Neutrophil (primary cell): Measurements from ENCODE around the gene PC.

Source experiments
- H3K27ac ChIP-seq: fragments of 200-600 bp; sonication (generic); 2 replicates; pipeline ENCODE4 v1.5.1; 2016; ENCODE audit warnings: mild to moderate bottlenecking, moderate library complexity
- H3K27me3 ChIP-seq: fragments of 200-600 bp; sonication (generic); 2 replicates; pipeline ENCODE4 v1.6.0; 2016; ENCODE audit warnings: mild to moderate bottlenecking
- H3K36me3 ChIP-seq: fragments of 200-600 bp; sonication (generic); 2 replicates; pipeline ENCODE4 v1.5.1; 2017
- H3K4me1 ChIP-seq, 2 experiments: fragments of 200-600 bp in 1 of 2; sonication (generic) in 1 of 2; 1 replicate in 1 of 2; 2 replicates in 1 of 2; pipeline versions ENCODE4 v1.5.1 to v1.6.1; 2013 to 2016; ENCODE audit warnings: low read depth in 1 of 2, low read length in 1 of 2, mild to moderate bottlenecking in 1 of 2, moderate library complexity in 1 of 2; ENCODE audit not compliant: control insufficient read depth in 1 of 2, insufficient read depth in 1 of 2
- H3K4me3 ChIP-seq, 2 experiments: fragments of 200-600 bp in 1 of 2; sonication (generic) in 1 of 2; 1 replicate in 1 of 2; 2 replicates in 1 of 2; pipeline ENCODE4 v1.5.1; 2013 to 2016; ENCODE audit warnings: low read depth in 1 of 2, low read length in 1 of 2, mild to moderate bottlenecking in 1 of 2, moderate library complexity in 1 of 2
- H3K9me3 ChIP-seq: fragments of 200-600 bp; sonication (generic); 2 replicates; pipeline ENCODE4 v1.5.1; 2016
- TF ChIP-seq, protein P1 (sequence below): fragments of 200-600 bp; sonication (generic); IDR thresholded peaks from 2 replicates; pipeline ENCODE4 v1.5.1; 2016; ENCODE audit warnings: antibody characterized with exemption

PC gene

DNA sequence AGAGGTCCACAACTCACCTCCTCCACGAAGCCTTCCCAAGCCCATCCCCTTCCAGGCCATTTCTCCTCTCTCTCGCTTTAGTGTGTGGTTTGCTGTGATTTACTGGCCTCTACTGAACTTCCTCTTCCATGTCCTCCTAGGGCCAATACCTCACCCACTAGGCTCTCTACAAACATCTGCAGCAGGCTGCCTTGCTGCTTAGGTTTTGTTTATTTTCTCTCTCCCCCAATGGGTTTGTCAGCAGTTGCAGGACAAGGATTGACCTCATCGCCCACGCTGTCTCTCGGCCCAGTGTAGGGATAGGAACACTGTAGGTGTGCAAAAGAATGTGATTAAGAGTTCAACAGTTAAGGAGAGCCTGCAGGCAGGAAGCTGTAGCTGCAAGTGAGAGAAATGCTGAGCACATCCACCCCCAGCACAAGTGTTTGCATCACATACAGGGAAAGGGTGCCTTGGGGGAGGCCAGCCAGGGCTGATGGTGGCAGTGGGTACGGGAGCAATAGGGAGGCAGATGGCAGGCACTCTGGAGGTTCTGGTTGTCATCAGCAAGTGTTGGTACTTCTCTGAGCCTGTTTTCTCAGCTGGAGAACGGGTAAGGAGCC, 1.4 kb downstream of the PC start:
- Histone ChIP-seq H3K9me3 (peaks cover 3% of the 10 kb centered on the region), H3K27ac (no peak overlapping the region), H3K4me3 (no peak overlapping the region), H3K36me3 (no peaks in the 10 kb centered on the region), H3K27me3 (peaks cover 62% of the 10 kb centered on the region), H3K4me1 (peaks cover 9 to 10% of the 10 kb centered on the region in 2 experiments)
- TF ChIP-seq, protein P1, sequence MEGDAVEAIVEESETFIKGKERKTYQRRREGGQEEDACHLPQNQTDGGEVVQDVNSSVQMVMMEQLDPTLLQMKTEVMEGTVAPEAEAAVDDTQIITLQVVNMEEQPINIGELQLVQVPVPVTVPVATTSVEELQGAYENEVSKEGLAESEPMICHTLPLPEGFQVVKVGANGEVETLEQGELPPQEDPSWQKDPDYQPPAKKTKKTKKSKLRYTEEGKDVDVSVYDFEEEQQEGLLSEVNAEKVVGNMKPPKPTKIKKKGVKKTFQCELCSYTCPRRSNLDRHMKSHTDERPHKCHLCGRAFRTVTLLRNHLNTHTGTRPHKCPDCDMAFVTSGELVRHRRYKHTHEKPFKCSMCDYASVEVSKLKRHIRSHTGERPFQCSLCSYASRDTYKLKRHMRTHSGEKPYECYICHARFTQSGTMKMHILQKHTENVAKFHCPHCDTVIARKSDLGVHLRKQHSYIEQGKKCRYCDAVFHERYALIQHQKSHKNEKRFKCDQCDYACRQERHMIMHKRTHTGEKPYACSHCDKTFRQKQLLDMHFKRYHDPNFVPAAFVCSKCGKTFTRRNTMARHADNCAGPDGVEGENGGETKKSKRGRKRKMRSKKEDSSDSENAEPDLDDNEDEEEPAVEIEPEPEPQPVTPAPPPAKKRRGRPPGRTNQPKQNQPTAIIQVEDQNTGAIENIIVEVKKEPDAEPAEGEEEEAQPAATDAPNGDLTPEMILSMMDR = no peak

DNA sequence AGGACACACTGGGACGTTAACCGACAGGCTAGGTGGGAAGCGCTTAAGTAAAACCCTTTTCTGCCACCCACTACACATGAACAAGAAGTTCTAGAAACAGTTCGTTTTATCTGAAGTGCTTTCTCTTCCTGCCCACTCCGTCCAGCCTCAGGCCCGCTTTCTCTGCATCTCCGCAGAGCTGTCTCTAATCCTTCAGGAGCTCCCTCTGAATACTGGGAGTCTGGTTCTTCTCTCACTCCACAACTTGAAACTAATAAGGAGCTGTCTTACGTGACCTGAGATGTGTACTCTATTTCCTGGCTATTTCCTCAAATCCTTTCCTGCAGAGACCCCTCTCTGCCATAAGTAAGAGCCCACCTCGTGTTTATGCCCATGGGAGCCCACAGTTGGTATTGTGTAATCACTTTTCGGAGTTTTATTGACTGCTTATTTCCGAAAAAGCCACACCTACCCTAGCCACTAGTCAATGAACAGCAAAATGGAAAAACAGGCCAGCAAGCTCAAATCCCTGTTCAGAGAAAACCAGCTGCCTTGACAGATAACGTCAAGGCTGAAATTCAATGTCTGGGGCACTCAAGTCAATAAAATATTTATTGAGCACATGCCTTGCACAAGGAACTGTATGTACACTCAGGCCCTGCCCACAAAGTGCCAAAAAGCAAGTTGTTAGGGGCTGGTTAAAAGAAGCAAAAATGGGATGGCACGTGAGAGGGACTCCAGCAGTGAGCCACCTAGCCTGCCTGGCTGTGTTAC, 4.9 kb downstream of the PC start:
- H3K4me3 ChIP-seq = no peak overlapping the region
- H3K27me3 ChIP-seq = peaks cover 34% of the 10 kb centered on the region
- no peaks in the 10 kb centered on the region for H3K36me3 ChIP-seq
- no peaks in the 10 kb centered on the region for H3K9me3 ChIP-seq
- H3K4me1 ChIP-seq = peaks cover 3 to 4% of the 10 kb centered on the region in 2 experiments
- TF ChIP-seq, protein P1 = no peak
- no peak overlapping the region for H3K27ac ChIP-seq

DNA sequence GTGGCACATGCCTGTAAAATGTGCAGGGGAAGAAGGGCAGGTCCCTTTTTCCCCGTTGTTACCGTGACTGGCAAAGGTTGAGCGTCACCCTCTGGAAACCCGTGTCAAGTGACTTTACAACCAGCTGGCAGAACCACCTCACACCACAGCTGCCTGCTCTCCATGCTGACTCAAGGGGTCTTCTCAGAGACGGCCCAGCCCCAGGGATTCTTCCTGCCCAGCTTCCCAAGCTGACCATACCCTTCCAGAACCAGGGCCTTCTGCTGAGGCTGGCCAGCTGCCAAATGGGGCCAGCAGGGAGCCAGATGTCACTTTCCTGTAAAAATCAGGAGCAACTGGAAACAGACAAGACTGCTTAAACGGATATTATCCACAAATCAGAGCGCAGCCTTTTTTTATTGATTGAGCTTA, 6.3 kb downstream of the PC start:
- Histone ChIP-seq H3K36me3 (no peaks in the 10 kb centered on the region), H3K9me3 (no peaks in the 10 kb centered on the region), H3K4me3 (no peak overlapping the region), H3K27ac (no peak overlapping the region), H3K4me1 (no peaks in the 10 kb centered on the region), H3K27me3 (peaks cover 21% of the 10 kb centered on the region)
- TF ChIP-seq, protein P1 = no peak

DNA sequence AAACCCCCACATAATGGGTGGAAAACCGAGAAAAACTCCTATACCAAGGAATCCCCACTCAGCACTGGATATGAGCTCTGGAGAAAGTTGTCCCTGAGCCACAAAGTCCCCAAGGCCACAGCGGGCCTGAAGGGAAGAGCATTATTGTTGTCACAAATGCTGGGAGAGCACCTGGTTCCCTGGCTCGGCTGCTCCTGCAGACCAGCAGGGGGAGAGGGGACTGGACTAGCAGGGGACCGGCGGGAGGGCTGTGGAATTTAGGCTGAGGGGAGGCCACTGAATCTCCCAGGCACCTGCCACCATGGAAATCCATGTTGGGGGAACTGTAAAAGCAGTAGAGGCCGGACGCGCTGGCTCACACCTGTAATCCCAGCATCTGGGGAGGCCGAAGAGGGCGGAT, 7.0 kb downstream of the PC start:
- H3K27ac ChIP-seq = no peak overlapping the region
- no peaks in the 10 kb centered on the region for H3K4me1 ChIP-seq
- no peaks in the 10 kb centered on the region for H3K9me3 ChIP-seq
- H3K4me3 ChIP-seq = no peak overlapping the region
- peaks cover 13% of the 10 kb centered on the region for H3K27me3 ChIP-seq
- no peaks in the 10 kb centered on the region for H3K36me3 ChIP-seq
- TF ChIP-seq, protein P1 = no peak

DNA sequence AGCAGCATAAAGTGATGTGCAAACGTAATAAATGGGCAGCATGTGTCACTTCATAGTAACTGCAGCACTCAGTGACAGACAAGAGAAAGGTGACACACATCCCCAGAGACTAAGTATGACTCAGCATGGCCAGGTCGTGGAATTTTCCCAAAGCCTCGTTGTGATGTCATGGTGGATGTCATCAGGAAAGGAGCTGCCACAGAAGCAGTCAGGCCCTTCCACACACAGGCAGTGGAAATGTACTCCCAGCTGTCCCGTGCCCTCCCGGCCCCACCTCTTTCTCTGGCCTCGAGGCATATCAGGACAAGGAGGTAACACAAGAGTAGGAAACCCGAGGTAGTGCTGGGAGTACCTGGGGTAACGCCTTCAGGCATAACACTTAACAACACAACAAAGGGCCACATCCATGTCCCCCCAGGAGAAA, 8.1 kb downstream of the PC start:
- no peak overlapping the region for H3K27ac ChIP-seq

More for the DNA sequence above, 8.1 kb downstream of the PC start:
- Histone ChIP-seq H3K4me1 (no peaks in the 10 kb centered on the region), H3K36me3 (no peaks in the 10 kb centered on the region), H3K9me3 (no peaks in the 10 kb centered on the region), H3K27me3 (peaks cover 3% of the 10 kb centered on the region), H3K4me3 (no peak overlapping the region)
- TF ChIP-seq, protein P1 = no peak
